ENCODE data around the gene HOXB9.

- TF ChIP-seq ZNF592 (IDR thresholded peaks at IDR 0.05) (no peak), CTCF (IDR thresholded peaks at IDR 0.05 in 2 of 3, conservative IDR thresholded peaks at IDR 0.05 in 1 of 3; ENCODE audit: insufficient read depth in 2 of 3, low read depth in 1 of 3, low read length in 3 of 3) (peak in 1 of 3 experiments; percentile 7; a peak in 1 of 6 replicates), KLF13 (tag; IDR thresholded peaks at IDR 0.05; ENCODE audit: borderline replicate concordance, low read depth) (no peak; the same call in 1 of the 2 replicates), ETV1 (tag; conservative IDR thresholded peaks at IDR 0.05; ENCODE audit: low read depth) (peak; percentile 89)
Observed at GRCh38 chr17:48626245-48627117, at the start of gene HOXB9.

Measured in K562 (cell line).